NCI-H524 (cell line): ENCODE data around the gene VWA5B1.

Experiments used
- DNase-seq, 2 experiments: peaks; one replicate each; lab custom pipeline; 2025; lab: John Stamatoyannopoulos, UW

VWA5B1 gene

DNA sequence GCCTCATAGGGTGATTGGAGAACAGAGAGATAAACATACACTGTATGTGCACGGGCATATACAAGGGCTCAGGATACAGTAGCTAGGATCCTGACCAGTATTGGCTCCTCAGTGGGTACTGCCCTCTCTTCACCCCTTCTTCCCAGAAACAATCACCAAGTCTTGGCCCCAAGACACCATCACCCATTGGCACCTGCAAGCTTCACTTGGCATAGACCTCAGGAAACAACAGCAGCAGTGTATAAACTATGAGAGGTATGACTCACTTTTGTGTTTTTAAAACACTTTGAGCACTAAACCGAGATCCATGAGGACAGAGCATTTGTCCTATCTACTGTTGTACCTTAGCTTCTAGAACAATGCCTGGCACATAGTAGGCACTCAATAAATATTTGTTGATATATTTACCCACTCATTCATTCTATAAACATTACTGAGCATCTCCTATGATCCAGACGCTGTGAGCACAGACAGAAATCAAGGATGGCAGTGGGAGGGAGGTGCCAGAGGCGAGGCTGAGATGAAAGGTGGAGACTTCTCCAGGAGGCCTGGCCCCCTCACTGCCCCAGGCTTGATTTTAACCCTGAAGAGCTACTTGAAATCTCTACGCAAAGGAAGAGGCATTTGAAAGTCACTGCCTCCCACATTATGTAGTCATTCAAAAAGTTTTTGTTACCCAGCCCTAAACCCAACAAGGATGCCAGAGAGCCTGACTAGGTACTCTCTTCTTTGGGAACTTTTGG is 100.1 kb downstream of the VWA5B1 start:
- DNase-seq, result no peak

DNA sequence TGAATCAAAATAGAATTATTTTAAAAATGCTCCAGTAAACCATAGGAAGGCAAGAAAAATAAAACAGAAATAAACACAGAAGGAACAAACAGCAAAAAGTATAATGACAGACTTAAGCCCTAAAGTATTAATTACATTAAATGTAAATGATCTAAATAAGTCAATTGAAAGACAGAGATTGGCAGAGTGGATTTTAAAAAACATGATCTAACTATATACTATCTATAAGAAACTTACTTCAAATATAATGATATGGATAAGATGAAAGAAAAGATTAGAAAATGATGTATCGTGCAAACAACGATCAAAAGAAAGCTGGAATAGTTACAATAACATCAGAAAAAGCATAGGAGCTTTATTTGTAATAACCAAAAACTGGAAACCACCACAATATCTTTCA is 104.6 kb downstream of the VWA5B1 start:
- no peak for DNase-seq

DNA sequence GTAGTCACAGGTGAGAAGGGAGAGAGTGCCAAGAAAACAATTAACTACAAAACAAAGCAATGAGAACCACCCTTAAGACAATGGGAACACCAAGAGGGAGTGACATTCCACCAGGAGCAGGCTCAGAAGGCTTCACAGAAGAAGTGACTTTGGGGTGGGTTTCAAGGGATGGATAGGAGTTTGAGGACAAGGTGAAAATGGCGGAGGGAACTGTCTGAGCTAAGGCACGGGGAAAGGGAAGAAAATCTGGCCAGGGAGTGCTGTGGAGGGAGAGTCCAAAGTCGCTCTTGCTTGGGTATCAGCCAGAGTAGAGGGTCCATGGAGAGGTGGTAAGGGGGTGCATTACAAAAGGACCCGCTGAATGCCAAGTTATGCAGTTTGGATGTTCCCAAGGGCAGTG is 108.1 kb downstream of the VWA5B1 start:
- no peak for DNase-seq

DNA sequence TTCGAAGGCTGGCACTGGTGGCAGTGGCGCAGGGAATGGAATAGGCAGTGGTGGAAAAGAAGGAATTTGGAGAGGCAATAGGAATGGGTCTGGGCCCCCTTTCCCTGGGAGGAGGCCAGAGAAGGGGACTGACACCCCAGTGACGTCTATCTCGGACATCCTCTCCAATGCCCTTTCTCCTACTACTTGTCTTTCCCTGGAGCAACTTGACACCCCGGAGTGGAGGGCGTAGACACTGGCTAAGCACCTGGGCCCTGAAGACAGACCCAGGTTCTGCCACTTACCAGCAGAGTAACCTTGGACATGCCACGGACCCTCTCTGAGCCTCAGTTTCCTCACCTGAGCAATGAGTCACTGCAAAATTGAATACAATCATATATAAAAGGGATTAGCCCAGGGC is 108.5 kb downstream of the VWA5B1 start:
- no peak for DNase-seq

DNA sequence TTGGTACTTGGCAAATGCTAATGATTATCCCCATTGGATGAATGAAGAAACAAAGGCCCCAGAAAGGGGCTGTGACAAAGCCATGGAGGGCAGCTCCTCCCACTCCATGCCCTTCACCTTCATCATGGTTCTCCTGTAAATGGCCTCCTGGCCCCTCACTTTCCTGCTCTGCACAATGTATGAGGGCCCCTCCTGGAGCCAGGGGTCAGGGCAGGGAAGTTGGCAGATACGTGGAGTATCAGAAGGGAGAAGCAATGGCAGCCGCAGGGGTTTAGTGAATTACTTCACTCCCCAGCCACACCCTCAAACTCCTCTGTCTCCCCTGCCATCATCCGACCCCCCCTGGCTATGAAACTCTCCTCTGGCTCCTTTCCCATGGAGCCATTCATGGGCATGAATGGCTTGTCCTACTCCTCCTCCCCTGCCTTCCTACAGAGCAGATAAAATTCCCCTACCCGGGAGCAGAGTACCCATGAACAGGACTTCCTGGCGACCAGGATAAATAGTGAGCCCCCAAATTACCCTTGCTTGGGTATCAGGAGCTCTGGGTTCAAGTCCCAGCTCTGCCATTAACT is 109.0 kb downstream of the VWA5B1 start:
- no peak for DNase-seq

DNA sequence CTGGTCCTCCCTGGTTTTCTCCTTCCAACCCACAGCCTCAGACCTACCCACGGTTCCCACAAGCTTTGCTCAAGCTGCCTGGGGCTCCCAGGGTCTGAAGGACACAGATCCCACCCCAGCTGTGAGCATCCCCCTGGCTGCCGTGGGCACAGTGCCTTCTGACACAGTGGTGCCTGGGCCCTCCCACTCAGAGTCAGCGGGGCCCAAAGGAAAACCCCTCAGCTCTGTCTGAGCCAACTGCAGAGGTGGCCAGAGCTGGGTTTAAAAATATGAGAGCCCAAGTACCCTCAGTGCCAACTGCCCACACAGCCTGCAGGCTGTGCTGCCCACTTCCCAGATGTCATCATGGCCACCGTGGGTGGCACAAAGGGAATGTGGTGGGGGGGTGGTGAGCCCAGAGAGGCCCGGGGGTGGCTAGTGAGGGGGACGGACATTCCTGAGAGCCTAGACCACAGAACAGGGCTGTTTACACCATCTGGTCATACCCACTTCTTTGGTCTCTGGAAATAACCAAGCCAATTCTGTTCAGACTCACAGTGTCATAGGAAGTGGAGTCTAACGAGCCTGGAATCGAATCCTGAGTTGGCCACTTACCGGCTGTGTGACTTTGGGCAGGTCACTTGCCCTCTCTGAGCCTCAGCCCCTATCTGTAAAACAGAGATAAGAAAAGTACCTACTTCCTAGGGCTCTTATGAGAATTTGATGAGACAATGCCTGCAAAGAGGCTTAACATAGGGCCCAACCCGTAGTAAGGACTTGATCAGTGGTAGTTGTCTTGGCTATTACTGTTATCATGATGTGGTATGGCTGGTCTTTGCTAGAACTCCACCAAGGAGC is 109.9 kb downstream of the VWA5B1 start:
- DNase-seq, result no peak

DNA sequence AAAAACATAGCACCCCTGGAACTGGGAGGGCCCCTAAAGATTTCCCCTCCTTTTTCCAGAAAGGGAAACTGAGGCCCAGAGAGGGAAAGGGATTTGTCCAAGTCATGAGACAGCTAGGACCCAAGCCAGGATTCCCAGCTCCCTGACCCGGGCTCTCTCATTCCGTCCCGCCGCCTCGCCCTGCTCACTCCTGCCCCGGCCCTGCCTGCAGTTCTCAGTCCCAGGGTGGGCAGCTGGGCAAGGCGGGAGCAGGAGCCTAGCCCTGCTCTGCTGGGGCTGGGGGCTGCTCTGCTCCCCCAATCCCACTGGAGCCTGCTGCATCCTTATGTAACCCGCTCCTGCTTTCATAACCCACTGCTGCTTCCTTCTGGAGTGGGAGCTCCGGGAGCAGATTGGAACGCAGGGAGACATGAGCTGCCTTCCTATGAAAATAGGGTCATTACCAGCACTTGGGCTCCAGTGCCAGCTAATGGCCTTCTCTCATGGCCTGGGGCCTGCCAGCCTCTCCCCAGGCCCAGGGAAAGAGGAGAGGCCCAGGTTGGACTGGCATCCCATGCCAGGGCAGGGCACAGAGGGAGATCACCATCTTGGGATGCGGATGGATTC is 110.8 kb downstream of the VWA5B1 start:
- no peak for DNase-seq

DNA sequence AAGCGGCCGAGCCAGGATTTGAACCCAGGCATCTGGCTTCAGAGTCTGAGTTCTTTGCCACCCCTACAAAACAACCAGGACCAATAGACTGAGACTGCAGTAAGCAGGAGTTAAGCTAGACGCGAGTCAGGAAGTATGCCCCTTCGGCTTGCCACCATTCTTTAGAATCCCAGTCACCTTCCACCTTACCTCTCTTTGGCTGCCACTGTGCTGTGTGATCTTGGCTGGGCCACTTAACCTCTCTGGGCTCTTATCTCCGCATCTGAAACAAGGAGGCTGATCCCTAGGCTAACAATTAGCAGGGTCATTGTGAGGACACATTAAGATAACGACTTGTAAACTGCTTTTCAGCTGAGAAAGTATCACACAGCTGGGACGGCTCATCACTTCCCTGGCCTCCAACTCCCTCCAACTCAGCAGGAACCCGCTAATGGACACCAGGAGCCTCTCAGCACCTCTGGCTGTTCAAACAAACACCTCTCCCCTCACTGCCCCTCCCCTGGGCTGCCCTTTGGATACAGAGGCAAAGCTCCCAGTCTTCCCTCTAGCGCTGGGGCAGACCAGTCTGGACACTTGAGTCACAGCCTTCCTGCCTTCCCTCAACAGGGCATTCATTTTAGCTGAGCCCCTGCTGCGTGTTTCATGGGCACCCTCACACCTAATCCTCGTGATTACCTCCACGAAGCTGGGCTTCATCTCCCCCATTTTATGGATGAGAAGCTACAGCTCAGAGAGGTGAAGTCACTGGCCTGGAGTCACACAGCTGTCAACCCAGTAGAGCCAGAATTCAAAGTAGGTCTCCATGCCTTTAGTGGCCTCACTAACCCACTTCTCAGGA is 112.1 kb downstream of the VWA5B1 start:
- DNase-seq, result no peak

DNA sequence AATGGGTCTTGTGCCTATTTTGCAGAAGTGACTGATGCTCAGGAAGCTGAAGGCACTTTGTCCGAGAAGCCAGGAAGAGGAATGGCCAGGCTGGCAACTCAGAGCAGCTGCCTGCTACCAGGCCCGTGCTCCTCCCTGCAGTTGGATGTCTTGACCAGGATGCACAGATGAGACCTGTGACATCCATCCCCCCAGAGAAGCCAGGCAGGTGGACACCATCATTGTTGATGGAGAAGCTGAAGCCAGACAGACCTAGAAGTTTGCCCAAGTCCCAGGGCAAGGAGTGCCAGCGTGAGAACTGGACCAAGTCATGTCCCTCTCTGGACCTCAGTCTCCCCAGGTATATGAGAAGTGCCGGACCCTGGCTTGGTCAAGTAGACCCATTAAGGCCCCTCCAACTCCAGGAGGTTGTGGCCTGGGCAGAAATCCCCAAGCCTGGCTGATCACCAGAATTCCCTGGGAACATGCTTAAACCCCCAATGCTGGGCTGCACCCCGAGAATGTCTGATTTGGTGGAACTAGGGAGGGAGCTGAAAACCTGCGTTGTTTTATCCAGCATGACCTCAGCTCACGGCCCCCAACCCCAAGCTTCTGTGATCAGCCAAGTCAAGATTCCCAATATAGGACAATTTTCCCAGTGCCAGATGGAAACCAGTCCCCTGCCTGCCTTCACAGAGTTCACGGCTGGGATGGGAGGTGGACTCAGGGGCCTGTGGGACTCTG is 112.9 kb downstream of the VWA5B1 start:
- no peak for DNase-seq

DNA sequence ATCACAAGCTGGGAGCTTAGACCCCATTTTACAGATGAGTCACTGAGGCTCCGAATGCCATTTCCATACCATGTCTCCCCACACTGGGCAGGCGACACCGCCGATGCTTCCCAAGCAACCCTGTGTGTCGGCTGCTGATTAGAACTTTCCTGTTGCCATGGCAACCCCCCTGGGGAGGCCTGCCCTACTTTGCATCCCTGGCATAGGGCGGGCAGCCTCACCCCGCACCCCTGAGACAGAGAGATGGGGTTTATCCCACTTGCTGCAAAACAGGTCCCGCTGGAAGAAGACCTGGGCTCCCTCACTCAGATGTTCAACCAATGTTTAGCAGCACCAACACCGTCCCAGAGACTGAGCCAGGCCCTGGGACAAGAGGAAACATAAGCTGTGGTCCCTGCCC is 113.8 kb downstream of the VWA5B1 start:
- peak in 1 of 2 experiments; percentile 14 for DNase-seq
